ENCODE measurements around the gene PHETA1.
A peak's percentile ranks its signal among the peaks of the same experiment; 100 is the strongest.

PHETA1 gene

DNA sequence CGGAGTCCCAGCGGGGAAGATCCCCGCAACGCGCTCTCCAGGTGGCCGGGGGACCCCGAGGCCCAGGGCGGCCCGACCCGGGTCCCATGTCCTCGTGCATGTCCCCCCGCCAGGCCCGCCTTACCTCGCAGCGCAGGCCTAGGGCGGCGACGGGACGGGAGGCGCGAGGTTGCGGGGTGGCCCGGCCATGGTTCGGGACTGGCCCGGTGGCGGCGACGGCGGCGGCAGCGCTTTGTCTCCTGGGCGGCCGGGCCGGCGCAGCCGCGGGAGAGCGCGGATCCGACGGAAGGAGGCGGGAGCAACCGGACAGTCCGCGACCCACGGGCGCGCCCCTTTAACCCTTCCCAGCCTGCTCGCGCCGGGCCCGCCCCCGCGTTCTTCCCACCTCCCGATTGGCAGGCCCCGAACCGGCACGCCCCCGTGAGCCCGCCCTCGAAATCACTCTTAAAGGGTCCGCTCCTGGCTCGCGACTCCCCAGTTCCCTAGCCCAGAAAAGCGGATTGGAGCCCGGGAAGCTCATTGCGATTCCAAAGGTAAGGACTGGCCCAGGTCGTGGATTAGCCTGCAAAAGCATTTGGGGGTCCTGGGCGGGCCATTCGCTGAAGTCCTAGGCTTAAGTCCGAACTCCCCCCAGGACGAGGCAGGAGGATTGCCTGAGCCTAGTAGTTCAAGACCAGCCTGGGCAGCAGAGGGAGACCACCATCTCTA lies at the start of gene PHETA1:
Gene PHETA1, minus strand, starts transcription at position 308 of the 708 bp plus-strand sequence. CDS start 5,668 bp downstream, outside the sequence.
- peak; percentile 61 for DNase-seq

GRCh38 chr12:111418594-111418880 lies 49.6 kb upstream of the PHETA1 start:
- DNase-seq: no peak

DNA sequence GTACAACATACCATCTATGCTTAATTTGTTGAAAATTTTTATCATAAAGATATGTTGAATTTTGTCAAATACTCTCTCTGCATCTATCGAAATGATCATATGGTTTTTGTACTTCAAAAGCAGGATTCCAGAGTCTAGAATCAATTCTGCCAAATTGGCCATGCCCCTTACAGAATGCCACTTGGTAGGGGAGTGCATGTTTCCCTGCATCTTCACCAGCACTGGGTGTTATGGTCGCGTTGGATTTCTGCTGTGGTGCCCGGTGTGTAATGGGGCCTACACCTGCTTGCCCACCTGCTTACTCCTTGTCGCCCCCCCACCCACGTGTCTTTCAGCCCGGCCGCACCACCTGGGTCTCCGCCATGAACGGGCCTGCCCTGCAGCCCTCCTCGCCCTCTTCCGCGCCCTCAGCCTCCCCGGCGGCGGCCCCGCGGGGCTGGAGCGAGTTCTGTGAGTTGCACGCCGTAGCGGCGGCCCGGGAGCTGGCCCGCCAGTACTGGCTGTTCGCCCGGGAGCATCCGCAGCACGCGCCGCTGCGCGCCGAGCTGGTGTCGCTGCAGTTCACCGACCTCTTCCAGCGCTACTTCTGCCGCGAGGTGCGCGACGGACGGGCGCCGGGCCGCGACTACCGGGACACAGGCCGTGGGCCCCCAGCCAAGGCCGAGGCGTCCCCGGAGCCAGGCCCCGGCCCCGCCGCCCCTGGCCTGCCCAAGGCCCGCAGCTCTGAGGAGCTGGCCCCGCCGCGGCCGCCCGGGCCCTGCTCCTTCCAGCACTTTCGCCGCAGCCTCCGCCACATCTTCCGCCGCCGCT lies 49.1 kb upstream of the PHETA1 start:
- DNase-seq: no peak

GRCh38 chr12:111417290-111417689 lies 48.4 kb upstream of the PHETA1 start:
- no peak for DNase-seq

DNA sequence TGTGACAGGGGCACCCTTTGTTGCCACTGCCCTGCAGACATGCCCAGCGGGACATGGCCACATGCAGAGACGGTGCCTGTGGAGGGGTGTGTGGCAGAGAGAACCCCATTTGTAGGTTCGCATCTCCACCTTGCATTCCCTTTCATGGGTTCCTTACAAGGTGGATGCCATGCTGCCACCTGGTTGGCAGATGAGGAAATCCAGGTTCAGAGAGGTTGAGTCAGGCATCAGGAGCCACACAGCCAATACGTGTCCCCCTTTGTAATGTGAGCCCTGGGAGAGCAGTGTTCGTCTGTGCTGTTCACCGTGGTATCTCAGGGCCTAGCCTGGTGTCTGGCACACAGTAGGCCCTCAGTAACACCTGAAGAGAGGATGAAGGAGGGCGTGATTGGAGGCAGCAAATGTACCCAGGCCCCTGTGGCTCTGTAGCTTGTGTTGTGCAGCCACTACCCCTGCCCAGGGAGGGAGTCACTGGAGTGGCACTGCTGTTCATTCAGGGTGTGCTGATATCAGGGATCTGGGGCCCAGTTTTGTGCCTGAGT lies 45.9 kb upstream of the PHETA1 start:
- no peak for DNase-seq

- DNase-seq: no peak
Observed at GRCh38 chr12:111413442-111414086, 44.7 kb upstream of the PHETA1 start.

DNA sequence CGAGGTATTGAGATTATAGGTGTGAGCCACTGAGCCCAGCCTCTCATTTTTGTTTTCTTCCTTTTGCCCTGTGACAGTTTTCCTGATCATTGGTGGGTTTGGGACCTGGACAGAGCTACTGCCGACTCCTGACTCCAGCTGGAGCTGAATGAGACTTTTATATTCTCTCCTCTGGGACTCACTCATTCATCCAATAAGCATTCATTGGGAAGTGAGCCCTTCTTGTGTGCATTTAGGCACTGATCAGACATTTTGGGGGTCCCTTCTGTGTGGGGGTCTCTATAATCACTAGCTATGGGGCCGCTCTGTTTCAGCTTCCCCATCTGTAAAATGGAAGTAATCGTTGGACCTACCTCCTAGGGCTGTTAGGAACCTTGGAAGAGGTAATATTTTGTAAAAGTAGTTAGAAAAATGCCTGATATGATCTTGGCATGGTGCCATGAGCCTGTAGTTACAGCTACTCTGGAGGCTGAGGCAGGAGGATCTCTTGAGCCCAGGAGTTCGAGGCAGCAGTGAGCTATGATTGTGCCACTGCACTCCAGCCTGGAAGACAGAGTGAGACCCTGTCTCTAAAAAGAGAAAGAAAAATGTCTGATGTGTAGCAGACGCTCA lies 44.0 kb upstream of the PHETA1 start:
- no peak for DNase-seq

- no peak for DNase-seq
Observed at GRCh38 chr12:111412007-111412829, 43.3 kb upstream of the PHETA1 start.

DNA sequence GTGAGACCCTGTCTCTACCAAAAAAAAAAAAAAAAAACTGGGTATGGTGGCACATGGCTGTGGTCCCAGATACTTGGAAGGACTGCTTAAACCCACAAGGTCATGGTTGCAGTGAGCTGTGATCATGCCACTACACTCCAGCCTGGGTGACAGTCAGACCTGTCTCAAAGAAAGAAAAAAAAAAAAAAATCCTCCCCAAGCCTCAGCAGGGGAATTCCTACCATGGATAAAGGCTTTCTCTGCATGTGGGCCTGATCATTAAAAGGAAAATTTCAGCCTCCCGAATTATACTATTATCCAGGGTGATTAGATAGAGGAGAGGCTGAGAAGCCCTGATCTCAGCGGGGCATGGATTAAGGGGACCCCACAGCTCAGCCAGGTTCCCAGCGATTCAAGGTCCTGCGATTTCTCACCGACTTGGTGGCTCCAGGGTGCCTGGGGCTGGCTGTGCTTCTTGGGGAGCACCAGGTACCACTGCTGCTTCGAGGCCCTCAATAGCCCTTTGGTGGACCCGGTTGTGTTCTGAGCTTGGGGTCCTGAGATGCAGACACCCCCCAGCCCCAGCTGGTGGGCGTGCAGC lies 42.4 kb upstream of the PHETA1 start:
- DNase-seq: no peak

GRCh38 chr12:111410431-111411184 lies 41.7 kb upstream of the PHETA1 start:
- DNase-seq: no peak

GRCh38 chr12:111409780-111410430 lies 41.0 kb upstream of the PHETA1 start:
- DNase-seq: no peak

- no peak for DNase-seq
Observed at GRCh38 chr12:111409403-111409779, 40.5 kb upstream of the PHETA1 start.

- DNase-seq: no peak
Observed at GRCh38 chr12:111408686-111409402, 39.9 kb upstream of the PHETA1 start.

GRCh38 chr12:111408116-111408440 lies 39.2 kb upstream of the PHETA1 start:
- no peak for DNase-seq

DNA sequence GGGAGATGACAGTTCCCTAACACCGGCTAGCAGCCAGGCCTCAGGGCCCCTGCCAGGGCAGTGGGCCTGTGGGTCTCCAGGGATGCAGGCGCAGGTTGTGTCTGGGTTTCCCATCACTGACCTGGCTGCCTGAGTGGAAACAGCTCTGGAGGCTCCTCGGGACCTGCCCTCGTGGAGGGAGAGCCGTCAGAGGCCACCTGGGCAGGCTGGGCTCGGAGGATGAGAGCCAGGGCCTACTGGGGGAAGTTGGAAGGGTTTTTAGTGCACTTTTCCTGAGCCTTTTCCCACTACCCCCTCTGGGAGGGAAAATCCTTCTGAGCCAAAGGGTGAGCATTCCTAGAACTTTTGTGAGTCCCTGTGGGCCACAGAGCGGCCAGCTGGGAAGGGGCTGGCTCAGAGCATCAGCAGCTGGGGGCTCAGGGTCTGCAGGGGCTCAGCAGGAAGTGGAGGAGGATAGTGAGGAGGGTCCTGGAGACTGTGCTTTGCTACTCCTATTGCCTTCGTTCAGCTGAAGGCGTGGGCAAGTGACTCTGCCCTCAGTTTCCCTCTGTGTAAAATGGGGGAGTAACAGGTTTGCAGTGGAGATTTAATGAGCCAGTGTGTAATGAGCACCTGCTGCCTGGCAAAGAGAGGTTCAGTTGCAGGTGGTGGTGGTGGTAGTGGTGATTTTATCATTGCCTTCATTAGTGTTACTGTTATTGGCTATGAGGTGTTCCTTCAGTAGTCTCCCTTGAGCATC lies 38.7 kb upstream of the PHETA1 start:
- no peak for DNase-seq

GRCh38 chr12:111406474-111407376 lies 37.8 kb upstream of the PHETA1 start:
- DNase-seq: no peak

DNA sequence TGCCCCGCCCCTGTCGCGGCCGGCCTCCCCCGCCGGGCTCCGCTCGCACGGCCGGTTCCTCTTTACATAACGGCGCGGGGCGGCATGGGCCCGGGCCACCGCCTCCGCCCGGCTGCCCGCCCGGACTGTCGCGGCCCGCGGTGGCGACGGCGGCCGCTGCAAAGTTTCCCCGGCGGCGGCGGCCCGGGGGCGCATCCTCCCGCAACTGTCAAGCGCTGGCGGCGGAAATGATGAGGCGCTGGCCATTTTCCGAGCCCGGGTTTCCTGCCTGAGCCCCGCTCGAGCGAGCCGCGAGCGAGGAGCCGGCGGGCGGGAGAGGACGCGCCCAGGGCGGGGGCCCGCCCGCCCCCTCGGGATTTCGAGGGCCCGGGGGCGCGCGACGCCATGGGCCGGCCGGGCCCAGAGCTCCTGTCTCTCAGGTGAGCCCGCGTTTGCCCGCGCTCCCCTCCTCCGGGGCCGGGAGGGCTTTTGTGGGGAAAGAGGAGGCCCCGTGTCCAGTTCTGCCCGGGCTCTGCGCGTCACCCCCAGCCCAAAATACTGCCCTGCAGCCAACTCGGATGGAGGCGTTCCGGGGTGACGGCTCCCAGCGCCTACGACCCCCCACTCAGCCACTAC lies 37.1 kb upstream of the PHETA1 start, which contains the start of gene SH2B3:
Gene SH2B3, plus strand, starts transcription at position 65 of the 615 bp plus-strand sequence. CDS start 12,223 bp downstream, outside the sequence.
- peak; percentile 76 for DNase-seq
